Fibroblast of pulmonary artery (primary cell): ENCODE measurements around the gene ACOXL.

Experiments used
- DNase-seq: peaks from one replicate; pipeline ENCODE4 v3.0.0-alpha.2; 2010; ENCODE audit warnings: low read depth
- H3K4me3 ChIP-seq: replicated peaks from 2 replicates; pipeline ENCODE4 v1.5.1; 2011; ENCODE audit warnings: low read depth, mild to moderate bottlenecking, control low read depth, low read length, moderate library complexity
- CTCF ChIP-seq: IDR thresholded peaks from 2 replicates; pipeline ENCODE4 v1.5.1; 2011; ENCODE audit warnings: mild to moderate bottlenecking, control low read depth, low read length, inconsistent platforms; ENCODE audit errors: missing control alignments

The ACOXL gene

GRCh38 chr2:110836671-110837070, 104.3 kb downstream of the ACOXL start:
- no peak for DNase-seq
- no peak overlapping the region for H3K4me3 ChIP-seq
- TF ChIP-seq CTCF, result no peak

GRCh38 chr2:110837446-110838409, 105.4 kb downstream of the ACOXL start:
- H3K4me3 ChIP-seq, result no peak overlapping the region
- no peak for TF ChIP-seq CTCF
- no peak for DNase-seq

GRCh38 chr2:110838657-110839384, 106.4 kb downstream of the ACOXL start:
- TF ChIP-seq CTCF, result no peak
- H3K4me3 ChIP-seq, result no peak overlapping the region

GRCh38 chr2:110840508-110840907, 108.1 kb downstream of the ACOXL start:
- no peak for TF ChIP-seq CTCF
- H3K4me3 ChIP-seq, result no peak overlapping the region
- DNase-seq, result no peak

More at GRCh38 chr2:110838657-110839384, 106.4 kb downstream of the ACOXL start:
- DNase-seq, result no peak

GRCh38 chr2:110842048-110842447, 109.7 kb downstream of the ACOXL start:
- no peak for DNase-seq
- H3K4me3 ChIP-seq, result no peak overlapping the region
- TF ChIP-seq CTCF, result no peak

- TF ChIP-seq CTCF, result no peak
- no peak for DNase-seq
- no peak overlapping the region for H3K4me3 ChIP-seq
Measured at GRCh38 chr2:110843496-110843895, 111.1 kb downstream of the ACOXL start.
